IgD-negative memory B cell (primary cell): ENCODE results near the gene BAZ1B. TPM values are rescaled to one million over a fixed set of nuclear protein-coding genes. Genes with fewer than 3 reads are reported as not detected.
A peak's percentile ranks its signal among the peaks of the same experiment; 100 is the strongest.

Experiments
- H3K27ac Mint-ChIP-seq, 3 donors: one replicate each; pipeline ENCODE4 v1.8.0; 2020 to 2022; ENCODE audit warnings: mild to moderate bottlenecking in 3 of 3, mixed read lengths in 3 of 3, moderate library complexity in 1 of 3
- H3K27me3 Mint-ChIP-seq: one replicate; pipeline ENCODE4 v1.8.0; 2021; ENCODE audit warnings: mixed read lengths
- H3K36me3 Mint-ChIP-seq: one replicate; pipeline ENCODE4 v1.8.0; 2020; ENCODE audit warnings: mild to moderate bottlenecking, mixed read lengths
- H3K4me1 Mint-ChIP-seq, 3 donors: one replicate each; pipeline ENCODE4 v1.8.0; 2020 to 2022; ENCODE audit warnings: mixed read lengths in 3 of 3, mild to moderate bottlenecking in 1 of 3
- H3K4me3 Mint-ChIP-seq, 4 donors: one replicate each; pipeline ENCODE4 v1.8.0; 2020 to 2022; ENCODE audit warnings: mild to moderate bottlenecking in 4 of 4, mixed read lengths in 4 of 4, moderate library complexity in 3 of 4
- H3K9me3 Mint-ChIP-seq, 3 donors: one replicate each; pipeline ENCODE4 v1.8.0; 2020 to 2021; ENCODE audit warnings: mixed read lengths in 3 of 3, mild to moderate bottlenecking in 1 of 3
- polyA plus RNA-seq: library from polyadenylated mRNA; unstranded; fragments of 300-500 nt; fragmentation: Illumina TruSeq; gene quantifications from one replicate; pipeline ENCODE4 v1.2.3, GENCODE V29; 2021

Gene BAZ1B
- polyA plus RNA-seq, 1 donor from 2014 or later, result 22.4 TPM

DNA sequence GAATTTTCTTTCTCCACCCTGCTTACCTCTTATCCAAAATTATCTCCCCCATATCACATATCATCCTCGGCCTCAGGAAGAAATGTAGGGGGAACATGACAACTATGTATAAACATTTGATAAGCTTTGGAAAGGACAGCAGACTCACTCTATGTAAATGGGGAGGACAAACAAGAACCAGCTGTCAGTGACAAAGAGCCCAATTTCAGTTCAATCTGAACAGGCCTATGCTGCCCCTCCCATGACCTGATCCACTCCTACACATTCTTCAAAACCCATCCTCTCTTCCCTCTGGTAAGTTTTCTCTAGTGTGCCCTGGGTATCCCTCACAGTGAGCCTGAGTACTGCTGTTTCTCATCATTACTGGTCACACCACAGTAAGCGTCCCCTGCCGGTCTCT lies 67.7 kb downstream of the BAZ1B start:
- H3K27ac Mint-ChIP-seq, result no peak overlapping the region
- no peaks in the 10 kb centered on the region for H3K27me3 Mint-ChIP-seq
- H3K9me3 Mint-ChIP-seq, result no peaks in the 10 kb centered on the region
- H3K4me3 Mint-ChIP-seq, result no peak overlapping the region
- peaks cover 0 to 5% (median 2%) of the 10 kb centered on the region in 3 donors for H3K4me1 Mint-ChIP-seq
- peaks cover 6% of the 10 kb centered on the region for H3K36me3 Mint-ChIP-seq

DNA sequence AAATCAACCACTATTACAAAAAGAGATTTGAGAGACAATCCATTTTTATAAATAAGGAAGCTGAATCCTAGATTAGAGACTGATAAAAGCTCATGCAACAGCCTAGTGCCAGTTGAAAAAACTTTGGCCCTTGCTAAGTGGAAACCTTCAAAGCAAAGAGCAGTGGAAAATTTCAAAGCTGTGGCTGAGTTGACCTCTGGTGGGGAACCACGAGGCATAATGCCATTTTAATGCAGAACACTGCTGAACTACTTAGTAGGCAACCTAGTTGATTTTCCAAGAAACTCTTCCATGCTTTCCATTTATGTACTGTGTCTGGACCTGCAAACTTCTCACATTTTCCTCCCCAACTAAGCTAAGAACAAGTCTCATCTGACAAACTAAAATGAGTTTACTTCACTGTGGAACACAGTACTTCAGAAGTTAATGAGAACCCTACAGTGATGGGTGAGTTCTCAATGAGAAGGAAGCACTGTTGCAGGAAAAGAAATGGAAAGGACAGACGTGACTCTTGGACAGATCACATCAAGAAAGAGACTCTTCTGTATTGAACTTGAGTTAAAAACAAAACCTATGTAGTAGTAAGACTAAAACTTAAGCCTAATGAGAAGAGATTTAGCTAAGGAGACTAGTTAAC lies 69.0 kb downstream of the BAZ1B start:
- H3K4me1 Mint-ChIP-seq, result peaks cover 0 to 5% (median 2%) of the 10 kb centered on the region in 3 donors
- H3K27me3 Mint-ChIP-seq, result no peaks in the 10 kb centered on the region
- H3K9me3 Mint-ChIP-seq, result no peaks in the 10 kb centered on the region
- no peak overlapping the region for H3K4me3 Mint-ChIP-seq
- peaks cover 9% of the 10 kb centered on the region for H3K36me3 Mint-ChIP-seq
- no peak overlapping the region for H3K27ac Mint-ChIP-seq

DNA sequence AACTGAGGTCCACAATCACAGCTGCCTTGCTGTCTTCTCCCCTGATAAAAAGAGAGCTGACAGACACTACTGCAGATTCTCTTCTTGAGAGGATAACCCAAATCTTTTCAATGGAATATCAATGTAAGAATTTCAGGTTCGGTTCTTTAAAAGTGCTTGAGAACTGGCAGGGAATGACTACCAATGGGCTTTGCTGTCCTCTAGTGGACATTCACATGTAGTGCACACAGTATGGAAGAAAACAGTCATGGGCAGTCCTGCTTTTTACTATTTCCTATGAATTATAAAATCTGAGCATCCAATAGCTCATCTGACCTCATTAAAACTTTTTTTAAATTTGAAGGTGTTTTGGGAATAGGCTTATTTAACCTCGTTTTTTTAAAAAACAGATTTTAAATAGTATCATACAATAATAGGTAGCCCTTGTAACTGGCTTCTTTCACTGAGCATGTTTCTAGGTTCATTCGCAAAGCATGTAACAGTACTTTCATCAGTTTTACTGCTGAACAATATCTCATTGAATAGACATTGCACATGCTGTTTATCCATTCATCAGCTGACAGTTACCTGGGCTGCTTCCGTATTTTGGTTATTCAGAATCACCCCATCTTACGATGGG lies 70.2 kb downstream of the BAZ1B start:
- peaks cover 0 to 7% (median 2%) of the 10 kb centered on the region in 3 donors for H3K4me1 Mint-ChIP-seq
- H3K27ac Mint-ChIP-seq, result no peak overlapping the region
- no peaks in the 10 kb centered on the region for H3K9me3 Mint-ChIP-seq
- H3K4me3 Mint-ChIP-seq, result no peak overlapping the region
- H3K36me3 Mint-ChIP-seq, result peaks cover 7% of the 10 kb centered on the region
- no peaks in the 10 kb centered on the region for H3K27me3 Mint-ChIP-seq

DNA sequence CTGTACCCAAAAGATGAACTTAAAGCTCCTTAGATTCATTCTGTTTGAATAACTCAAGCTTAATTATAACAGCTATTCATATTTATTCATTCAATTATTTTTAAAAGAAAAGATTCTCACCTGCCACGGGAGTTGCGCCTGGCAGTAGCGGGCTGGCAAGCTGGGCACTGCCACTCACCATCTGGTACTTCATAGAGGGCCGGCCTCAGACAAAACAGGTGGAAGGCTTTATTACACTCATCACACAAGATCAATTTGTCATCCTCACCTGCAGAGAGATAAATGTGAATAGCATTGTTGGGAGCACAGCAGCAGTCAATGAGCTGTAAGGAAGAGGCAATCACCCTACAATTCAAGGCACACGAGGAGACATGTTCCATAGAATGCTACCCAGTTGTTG lies 72.7 kb downstream of the BAZ1B start:
- Mint-ChIP-seq H3K27ac (no peak overlapping the region), H3K4me1 (peaks cover 0 to 7% (median 2%) of the 10 kb centered on the region in 3 donors), H3K4me3 (no peak overlapping the region), H3K9me3 (no peaks in the 10 kb centered on the region), H3K36me3 (peaks cover 3% of the 10 kb centered on the region), H3K27me3 (no peaks in the 10 kb centered on the region)

DNA sequence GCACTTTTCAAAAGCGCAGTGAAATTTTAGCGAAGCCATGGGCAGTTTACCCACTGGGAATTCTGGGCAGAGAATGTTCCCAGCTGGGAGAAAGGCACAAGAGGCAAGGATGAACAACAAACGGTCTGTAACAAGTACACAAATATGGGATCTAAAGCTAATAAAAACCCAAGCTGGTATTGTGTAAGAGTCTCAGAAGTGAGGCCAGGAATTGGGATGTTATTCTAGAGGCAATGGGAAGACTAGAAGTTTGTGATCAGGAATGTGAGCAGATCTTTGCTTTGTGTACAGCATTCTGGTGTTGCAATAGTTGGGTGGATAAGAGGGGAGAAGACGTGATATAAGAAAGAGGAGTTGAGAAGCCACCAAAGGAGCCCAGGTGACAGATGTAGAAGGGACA lies 73.5 kb downstream of the BAZ1B start:
- Mint-ChIP-seq H3K36me3 (peaks cover 3% of the 10 kb centered on the region), H3K4me3 (no peak overlapping the region), H3K27ac (peak overlapping the region in 1 of 3 donors; percentile 82), H3K9me3 (no peaks in the 10 kb centered on the region), H3K4me1 (peaks cover 0 to 7% (median 2%) of the 10 kb centered on the region in 3 donors), H3K27me3 (no peaks in the 10 kb centered on the region)

DNA sequence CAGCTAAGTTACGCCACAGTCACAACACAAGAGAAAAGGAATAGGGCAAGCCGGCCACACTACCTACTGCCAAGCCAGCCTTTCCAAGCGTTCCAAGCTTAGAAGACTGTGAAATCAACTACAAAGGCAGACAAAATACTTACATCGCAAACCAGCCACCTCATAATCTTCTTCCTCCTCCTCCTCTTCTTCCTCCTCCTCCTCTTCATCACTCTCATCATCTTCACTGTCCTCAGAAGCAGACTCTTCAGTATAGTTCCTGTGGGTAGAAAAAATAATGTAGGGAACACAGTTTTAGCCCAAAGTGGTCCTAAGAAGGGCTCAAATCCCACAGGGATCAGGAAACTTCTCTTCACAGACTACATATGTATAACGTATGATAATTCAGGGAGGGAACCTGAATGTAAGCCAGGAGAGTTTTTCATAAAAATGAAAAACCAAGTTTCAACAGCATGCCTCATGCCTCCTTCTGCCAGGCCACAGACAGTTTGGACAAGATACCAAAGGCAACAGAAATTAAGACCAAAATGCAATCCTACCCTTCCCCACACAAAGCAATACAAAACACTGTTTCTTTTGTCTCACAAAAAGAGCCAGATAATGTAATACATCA lies 74.9 kb downstream of the BAZ1B start:
- Mint-ChIP-seq H3K4me3 (no peak overlapping the region), H3K27ac (peak overlapping the region in 1 of 3 donors; percentile 9), H3K4me1 (peaks cover 0 to 4% (median 0%) of the 10 kb centered on the region in 3 donors), H3K36me3 (peaks cover 3% of the 10 kb centered on the region), H3K27me3 (no peaks in the 10 kb centered on the region), H3K9me3 (no peaks in the 10 kb centered on the region)

DNA sequence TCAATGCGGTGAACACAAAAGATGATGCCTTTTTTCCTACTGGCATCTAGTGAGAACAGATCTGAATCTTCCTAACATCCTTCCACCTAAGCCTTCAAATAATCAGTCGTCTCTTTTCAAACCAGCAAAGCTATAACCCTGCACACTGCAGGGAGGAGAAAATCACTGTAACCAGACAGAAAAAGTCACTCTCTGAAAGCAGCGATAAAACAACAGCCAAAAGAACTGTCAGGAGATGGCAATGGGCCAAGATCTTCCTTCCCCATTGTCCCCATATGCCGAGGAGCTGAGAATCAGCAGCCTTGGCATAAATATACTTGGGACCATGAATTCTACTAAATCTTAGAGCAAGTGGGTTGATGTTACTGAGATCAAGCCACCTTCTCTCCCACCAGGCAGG lies 75.4 kb downstream of the BAZ1B start:
- H3K4me3 Mint-ChIP-seq, result no peak overlapping the region
- peaks cover 3% of the 10 kb centered on the region for H3K36me3 Mint-ChIP-seq
- no peaks in the 10 kb centered on the region for H3K27me3 Mint-ChIP-seq
- no peaks in the 10 kb centered on the region for H3K9me3 Mint-ChIP-seq
- H3K27ac Mint-ChIP-seq, result peak overlapping the region in 1 of 3 donors; percentile 9
- peaks cover 0 to 3% (median 0%) of the 10 kb centered on the region in 3 donors for H3K4me1 Mint-ChIP-seq

DNA sequence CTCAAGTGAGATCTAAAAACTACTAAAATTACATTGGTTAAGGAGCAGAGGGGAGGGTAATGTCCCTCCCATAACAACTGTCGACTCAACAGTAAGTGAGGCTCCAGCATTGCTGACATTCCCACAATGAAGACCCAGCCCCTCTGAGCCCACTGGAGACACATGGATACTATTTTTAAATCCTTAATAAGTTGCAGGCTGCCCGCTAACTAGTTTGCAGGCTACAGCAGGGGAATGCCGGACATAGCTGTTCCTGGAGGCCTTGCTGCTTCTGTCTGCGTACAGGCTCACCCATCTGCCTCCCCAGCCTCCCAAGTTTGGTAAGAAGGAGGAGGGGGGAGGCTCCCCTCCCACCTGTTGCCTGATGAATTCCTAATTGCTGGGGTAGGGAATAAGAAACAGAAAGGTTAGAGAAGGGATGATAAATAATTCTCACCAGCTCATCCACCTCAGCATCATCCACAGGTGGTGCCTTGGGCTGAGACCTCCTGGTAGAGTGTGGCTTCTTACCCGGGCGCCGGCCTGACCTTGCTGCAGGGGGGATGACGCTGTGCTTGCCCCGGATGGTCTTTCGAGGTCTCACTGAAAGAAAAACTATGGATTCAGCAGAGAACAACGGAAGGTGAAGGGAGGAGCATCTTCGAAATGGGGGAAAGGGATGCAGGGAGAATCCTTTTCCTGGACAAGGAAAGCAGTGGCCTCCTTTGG lies 78.4 kb downstream of the BAZ1B start:
- Mint-ChIP-seq H3K27ac (no peak overlapping the region), H3K4me1 (peaks cover 0 to 2% (median 0%) of the 10 kb centered on the region in 3 donors), H3K27me3 (no peaks in the 10 kb centered on the region), H3K4me3 (no peak overlapping the region), H3K9me3 (no peaks in the 10 kb centered on the region), H3K36me3 (peaks cover 1% of the 10 kb centered on the region)

DNA sequence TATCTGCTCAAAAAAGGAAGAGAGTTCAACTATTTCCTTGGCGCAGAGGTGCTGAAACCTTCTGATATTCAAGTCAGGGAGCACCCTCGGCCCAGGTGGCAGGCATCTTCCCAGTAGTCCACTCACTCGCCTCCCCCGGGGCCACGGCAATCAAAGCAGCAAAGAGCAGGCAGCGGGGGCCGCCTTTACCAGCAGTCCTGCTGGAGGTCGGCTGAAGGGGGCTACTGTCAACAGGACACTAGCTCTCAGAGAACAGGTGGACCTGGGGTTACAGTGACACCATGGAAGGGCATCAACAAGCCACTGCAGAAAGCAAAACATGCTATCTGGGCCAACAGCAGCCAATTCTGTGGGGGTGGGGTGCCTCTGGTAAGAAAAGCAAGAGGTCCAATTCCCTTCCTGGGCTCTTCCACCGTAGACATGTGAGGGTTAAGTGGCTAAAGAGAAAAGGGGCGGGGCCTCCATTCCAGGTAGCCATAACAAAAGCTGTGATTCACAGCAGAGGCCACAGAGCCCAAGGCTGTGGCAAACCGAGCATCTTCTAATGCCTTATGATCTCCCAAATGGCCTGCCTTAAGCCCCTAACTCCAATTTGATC lies 79.1 kb downstream of the BAZ1B start:
- Mint-ChIP-seq H3K27ac (no peak overlapping the region), H3K9me3 (no peaks in the 10 kb centered on the region), H3K36me3 (no peaks in the 10 kb centered on the region), H3K4me3 (no peak overlapping the region), H3K4me1 (peaks cover 0 to 2% (median 0%) of the 10 kb centered on the region in 3 donors), H3K27me3 (no peaks in the 10 kb centered on the region)

DNA sequence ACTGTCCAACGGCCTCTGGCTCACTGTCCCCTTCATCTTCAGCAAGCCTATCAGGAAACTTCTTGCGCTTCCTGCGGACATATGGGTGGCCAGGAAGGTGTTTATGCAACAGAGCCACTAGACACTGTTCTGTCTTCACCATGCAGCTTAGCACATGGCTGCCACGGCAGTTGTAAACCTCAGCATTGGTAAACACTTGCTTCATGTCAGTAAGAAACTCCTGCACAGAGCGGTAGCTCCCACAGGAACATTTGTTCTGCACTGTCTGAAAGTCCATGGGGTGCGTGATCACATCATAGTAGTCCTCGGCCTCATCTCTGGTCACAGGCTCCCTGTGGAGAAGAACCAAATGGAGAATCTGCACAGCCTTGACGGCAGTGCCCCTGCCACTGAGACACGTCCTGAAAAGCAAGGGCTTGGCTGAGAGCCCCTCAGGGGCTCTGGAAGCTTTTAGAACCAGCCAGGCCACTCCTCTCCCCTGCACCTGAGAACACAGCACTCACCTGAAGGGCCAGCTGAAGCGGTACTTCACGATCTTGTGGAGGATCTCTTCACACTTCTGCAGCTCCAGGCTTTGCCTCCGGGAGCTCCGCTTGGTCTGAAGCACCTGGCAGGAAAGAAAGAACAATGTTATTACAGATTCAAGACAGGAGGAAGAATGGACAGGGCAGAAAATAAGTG lies 79.7 kb downstream of the BAZ1B start:
- H3K27me3 Mint-ChIP-seq, result no peaks in the 10 kb centered on the region
- no peaks in the 10 kb centered on the region for H3K9me3 Mint-ChIP-seq
- H3K4me3 Mint-ChIP-seq, result no peak overlapping the region
- H3K27ac Mint-ChIP-seq, result no peak overlapping the region
- H3K4me1 Mint-ChIP-seq, result peaks cover 0 to 2% (median 0%) of the 10 kb centered on the region in 3 donors
- no peaks in the 10 kb centered on the region for H3K36me3 Mint-ChIP-seq

DNA sequence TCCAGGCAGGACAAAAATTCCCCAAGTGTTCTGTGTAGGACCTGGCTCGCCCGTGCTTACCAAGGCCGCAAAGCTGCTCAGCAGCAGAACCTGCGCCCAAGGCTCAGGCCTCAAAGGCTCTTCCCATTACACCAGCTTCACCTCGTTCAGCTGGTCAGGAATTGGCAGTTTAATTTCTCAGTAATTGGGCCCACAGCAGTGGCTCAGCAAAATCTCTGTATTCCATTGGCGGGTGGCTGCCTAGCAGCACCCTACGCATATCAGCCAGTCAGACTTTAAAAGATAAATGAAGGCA lies 82.7 kb downstream of the BAZ1B start:
- no peak overlapping the region for H3K4me3 Mint-ChIP-seq
- H3K27ac Mint-ChIP-seq, result peak overlapping the region in 1 of 3 donors; percentile 63
- H3K9me3 Mint-ChIP-seq, result peaks cover 0 to 1% (median 0%) of the 10 kb centered on the region in 3 donors
- H3K27me3 Mint-ChIP-seq, result peaks cover 2% of the 10 kb centered on the region
- H3K4me1 Mint-ChIP-seq, result no peaks in the 10 kb centered on the region
- no peaks in the 10 kb centered on the region for H3K36me3 Mint-ChIP-seq

DNA sequence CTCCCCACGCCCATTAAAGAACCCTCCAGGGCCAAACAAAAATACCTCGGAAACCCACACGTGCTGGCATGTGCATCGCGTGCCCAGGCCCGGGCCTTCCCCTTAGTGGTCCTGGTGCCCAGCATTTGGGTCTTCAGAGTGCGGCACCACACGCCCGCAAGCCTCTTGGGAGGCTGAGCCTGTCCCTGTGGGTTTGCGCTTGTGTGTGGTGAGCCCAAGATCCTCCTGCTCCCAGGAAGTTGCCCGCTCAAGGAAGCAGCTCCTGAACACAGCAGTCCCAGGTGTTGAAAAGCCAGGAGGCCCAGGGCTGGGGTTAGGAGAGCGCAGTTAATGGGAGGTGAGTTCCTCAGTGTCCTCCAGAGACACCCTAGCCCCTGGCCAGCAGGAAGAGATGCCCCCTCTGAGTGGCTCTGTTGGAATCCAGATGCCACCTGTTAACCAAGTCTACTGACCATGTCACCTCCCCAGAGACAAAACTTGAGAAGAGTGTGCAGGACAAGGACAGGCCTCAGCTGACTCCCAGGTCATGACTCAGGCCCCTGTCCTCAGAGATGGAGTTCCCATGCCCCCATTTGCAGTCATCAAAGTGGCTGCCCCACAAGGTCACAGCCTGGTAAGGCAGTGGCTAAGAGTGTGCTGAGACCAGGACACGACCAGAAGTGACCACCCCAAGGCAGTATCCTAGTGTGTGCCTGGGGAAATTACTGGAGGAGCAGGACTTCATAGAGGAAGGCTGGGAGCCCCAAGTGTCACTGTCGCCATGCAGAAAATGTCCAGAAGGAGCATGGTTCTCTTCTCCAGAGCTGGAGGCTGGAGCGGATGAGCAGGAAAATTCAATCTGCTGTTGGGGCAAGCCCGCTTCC lies 83.3 kb downstream of the BAZ1B start:
- Mint-ChIP-seq H3K27ac (peak overlapping the region in 2 of 3 donors; percentile 56 to 80), H3K36me3 (no peaks in the 10 kb centered on the region), H3K4me3 (no peak overlapping the region)

DNA sequence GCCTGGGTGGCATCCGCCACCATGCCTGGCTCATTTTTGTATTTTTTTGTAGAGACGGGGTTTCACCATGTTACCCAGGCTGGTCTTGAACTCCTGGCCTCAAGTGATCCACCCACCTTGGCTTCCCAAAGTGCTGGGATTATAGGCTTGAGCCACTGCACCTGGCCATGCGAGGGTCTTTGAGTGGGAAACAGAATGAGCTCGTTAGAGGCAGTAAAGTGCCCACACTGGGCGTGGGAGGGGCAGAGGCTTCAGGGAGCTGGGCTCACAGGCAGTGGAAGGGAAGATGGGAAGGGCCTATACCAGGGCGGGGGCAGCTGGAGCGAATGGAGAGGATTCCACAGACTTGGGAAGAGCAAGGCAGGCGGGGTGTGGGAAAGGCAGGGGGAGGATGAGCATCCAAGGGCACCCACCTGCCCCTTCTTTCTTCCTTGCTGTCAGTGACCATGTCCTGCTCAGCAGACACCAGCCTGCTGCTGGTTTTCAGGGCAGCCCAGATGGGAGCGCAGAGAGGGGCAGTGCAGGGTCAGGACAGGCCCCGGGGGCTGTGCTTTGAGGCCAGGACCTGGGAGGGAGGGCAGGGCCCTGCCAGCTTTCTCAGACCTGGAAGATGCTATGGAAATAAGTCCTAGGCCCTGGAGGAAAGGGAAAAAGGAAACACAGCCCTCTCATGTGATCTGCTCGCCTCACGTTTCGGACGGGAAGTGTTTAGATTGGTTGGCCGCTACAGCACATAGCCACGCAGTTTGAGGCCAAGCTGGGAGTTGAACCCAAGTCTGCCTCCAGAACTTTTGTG lies 84.3 kb downstream of the BAZ1B start:
- Mint-ChIP-seq H3K36me3 (no peaks in the 10 kb centered on the region), H3K27me3 (peaks cover 2% of the 10 kb centered on the region), H3K4me3 (peak overlapping the region in 1 of 4 donors; percentile 39), H3K4me1 (no peaks in the 10 kb centered on the region), H3K27ac (peak overlapping the region in 1 of 3 donors; percentile 56), H3K9me3 (peaks cover 0 to 1% (median 0%) of the 10 kb centered on the region in 3 donors)

More for the DNA sequence above, 83.3 kb downstream of the BAZ1B start:
- Mint-ChIP-seq H3K27me3 (peaks cover 2% of the 10 kb centered on the region), H3K9me3 (peaks cover 0 to 1% (median 0%) of the 10 kb centered on the region in 3 donors), H3K4me1 (no peaks in the 10 kb centered on the region)
